NK-92 (cell line): Measurements from ENCODE around the gene CLSTN2.

Source experiments
- DNase-seq: peaks from one replicate; lab custom pipeline; 2025; ENCODE audit not compliant: unreplicated experiment; lab: John Stamatoyannopoulos, UW

Gene CLSTN2

DNA sequence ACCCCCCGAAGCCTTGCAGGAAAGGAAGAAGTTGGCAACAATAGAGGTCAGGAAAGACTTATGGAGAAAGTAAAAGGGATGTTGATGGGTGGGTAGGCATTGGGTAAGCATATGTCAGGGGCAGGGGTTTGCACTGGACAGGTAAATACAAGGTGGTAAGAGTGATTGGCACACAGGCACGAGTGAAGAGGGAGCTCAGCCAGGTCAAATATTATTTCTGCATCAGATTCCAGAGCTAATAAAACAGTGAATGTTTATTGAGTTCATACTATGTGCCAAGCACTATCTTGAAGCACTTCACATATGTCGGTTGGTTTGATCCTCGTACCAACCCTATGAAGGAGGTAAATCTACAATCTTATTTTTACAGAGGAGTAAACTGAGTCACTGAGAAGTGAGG, 6.6 kb downstream of the CLSTN2 start:
- no peak for DNase-seq

DNA sequence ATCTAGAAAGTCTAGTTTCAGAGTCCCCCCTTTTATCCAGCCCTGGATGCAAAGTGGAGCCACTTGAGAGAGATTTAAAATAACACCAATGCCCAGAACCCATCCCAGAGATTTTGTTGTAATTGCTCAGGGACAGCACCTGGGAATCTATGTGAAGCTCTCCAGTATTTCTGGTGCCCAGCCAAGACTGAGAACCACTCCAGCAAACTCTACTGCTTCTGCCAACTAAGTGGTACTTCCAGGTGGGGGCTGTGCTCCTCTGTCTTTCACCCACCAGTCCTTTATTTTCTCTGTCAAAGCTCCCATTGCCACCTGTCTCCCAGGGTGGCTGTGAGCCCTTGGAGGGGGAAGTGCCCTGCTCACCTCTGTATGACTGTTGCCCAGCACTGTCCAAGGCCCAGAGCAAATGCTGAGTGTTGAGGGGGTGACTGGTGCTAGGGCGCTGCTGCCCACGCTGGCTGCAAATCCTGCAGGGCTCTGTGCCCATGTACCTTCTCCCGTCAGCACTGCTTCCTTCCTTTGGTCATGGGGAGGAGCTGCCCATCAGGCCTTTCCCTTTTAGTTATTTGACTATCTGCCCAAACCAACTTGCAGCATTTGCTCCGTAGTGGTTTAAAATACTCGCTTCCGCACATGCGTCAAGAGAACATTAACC, 9.4 kb downstream of the CLSTN2 start:
- DNase-seq: no peak

DNA sequence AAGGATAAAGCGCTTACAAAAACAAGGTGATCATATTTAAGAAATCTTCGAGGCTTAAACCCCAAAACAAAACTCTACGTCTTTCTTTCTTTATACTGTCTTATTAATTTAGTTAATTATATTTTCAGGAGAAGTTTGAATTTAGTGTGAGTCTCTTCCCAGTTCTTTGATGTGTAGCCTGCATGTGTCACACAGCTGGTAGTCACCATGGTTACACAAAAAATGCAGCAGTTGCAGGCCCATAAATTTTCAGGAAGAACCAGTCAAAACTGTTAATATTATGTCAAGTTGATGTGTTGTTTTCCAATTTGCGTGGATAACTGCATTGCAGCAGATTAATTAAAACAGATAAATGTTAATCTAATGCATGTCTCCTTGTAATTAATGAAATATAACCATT, 10.4 kb downstream of the CLSTN2 start:
- no peak for DNase-seq

DNA sequence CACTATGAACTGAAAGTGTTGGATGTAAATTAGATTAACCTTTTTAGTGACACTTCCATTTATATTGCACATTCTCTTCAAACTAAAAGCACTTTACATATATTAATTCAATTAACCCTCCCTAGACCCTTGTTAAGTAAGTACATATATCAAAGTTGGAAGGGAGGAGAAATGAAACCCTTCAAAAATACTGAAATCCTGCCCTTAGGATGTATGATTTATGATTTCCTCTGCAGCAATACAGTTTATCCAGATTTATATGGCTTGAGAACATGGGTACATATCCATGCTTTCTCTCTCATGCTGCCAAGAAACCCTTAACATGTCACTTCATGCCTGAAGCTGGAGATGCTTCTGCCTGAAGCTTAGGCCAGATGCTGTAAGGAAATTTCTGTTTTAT, 11.0 kb downstream of the CLSTN2 start:
- DNase-seq: no peak

DNA sequence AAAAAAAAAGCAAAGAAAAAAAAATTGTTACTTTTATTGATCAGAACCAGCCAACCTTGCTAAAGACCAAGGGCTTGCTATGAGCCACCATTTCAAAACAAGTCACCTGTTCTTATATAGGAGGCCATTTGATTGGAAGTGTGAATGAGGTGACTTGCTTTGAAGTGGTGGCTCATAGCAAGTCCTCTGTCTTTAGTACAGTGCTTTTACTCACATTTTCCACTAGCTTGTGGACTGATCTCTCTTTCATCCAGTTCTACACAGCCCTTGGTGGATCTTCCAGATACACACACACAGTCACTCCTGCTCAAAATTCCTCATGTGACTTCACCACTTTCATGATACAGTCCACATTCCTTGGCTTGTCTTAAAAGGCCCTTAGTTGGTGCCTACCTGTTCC, 13.5 kb downstream of the CLSTN2 start:
- no peak for DNase-seq

DNA sequence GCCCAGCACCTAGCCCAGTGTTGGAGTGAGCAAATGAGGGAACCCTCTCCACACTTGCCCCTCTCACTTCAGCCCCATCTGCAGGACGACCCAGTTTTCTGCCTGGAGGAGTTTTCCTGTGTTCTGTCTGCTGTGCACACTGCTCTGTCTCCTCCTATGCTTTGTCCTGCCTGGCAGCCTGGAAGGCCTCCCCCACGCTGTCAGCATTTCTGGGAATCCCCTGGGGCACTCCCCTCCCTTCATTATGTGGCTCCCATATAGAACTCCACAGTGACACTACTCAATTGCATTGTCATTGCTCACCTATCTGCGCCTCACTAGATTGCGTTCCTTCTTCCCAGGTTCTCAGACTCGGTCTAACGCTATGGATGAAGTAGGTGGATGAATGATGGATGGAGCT, 13.9 kb downstream of the CLSTN2 start:
- DNase-seq: no peak

DNA sequence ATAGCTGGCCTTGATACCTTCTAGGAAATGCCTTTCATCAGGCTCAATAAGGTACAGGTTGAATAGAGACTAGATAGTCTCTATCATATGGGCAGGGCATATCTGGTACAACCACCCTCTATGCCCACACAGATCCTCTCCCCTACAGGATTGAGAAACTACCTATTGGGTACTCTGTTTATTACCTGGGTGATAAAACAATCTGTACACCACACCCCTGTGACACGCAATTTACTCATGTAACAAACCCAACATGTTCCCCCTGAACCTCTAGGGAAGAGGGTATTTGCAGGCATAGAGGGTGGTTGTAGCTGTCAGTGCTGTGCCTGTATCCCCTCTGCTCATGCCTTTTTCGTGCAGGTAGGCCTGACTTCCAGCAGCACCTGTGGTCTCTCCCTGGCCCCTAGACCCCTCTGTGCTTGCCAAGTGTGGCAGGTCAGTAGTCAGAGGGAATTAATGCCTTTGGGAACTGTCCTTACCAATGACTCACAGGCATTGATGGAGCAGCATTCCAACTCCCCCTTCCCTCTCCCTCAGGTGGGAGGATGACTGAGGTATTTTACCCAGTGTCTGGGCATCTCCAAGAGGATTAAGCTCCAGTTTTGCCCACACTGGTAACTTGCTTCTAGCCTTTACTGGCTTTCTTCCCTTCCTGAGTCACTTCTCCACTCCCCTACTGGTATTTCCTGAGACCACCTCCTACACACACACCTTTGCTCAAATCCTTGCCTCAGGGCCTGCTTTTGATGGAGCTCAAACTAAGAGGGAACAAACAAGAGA, 18.3 kb downstream of the CLSTN2 start:
- no peak for DNase-seq

DNA sequence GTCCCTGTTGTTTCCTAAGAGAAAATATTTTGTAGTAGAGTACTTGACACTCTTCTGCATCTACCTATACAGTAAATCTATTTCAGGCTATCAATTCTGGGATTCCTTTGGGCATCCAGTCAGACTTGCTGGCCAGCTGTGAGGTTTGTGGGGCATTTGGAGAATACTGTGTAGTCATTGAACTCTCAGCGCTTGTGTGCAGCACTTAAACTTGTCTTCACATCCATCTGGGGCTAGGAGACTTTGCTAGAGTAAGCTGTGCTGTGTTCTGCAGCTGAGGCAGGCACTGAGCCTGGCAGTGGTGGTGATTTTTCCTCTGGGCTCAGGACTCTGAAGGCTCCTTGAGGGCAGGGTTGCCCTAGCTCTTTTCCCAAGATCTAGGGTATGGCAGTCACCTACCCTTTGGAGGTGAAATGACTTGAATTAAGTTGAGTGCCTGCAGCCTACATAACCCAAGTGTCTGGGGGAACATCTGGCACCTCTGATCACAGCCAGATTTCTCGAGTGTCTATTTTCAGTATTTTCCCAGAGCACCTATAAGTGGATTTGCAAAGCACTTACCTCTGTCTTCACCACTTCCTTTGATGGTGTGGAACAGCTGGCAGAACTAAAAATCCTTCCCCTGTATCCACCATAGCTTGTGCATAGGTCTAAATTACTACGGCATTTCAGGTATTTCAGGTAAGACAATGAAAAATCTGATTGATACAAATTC, 19.3 kb downstream of the CLSTN2 start:
- no peak for DNase-seq

DNA sequence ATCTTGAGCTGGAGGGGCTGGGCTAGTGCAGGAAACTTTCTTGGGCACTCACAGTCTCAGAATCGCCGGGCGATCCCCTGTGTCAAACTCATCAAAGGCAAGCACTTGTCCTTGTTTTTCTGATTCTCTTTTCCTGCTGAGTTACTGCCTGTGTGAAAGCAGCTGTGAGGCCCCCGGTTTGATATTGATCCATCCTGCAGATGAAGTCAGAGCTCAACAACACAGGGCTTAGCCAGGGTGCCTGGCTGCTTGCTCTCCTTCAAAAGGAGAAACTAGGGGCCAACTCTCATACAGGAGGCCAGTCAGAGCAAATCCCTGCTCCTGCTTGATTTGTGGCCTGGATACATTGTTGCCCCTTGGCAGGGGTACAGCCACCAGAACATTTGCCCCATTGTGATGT, 22.9 kb downstream of the CLSTN2 start:
- no peak for DNase-seq

DNA sequence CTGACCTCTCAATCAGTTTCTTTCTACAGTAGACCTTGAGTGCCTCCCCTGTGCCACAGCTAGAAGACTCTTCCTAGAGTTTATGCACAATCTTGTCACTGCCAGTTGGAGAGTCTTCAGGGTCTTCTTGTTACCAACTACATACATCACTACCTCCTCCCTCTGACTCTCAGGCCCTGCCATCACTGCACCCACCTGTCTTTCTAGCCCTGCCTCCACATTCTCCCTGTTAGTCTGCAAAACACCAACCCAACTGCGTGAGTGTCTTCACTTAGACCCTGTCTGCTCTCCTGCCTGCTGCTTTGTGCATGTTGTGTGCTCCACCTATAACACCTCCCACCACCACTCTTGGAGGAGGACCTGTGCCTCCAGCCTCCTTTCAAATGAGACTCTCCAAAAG, 34.4 kb downstream of the CLSTN2 start:
- DNase-seq: no peak

DNA sequence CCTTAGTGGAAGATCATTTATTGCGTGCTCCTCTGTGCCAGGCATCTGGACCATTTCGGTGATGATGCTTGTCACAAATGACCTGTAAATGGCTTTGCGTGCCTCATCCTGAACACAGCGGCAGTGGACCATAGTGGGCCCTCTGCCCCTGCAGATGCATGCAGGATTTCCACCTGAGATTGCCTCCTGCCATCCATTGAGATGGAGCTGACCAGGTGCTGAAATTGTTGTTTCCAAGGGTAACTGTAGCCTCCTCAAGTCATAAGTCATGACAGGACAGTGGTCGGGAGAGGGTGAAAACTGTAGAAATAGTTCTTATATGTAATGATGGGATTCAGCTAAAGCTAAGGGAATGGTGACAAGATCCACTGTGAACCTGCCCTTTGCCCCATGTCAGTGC, 35.5 kb downstream of the CLSTN2 start:
- no peak for DNase-seq

DNA sequence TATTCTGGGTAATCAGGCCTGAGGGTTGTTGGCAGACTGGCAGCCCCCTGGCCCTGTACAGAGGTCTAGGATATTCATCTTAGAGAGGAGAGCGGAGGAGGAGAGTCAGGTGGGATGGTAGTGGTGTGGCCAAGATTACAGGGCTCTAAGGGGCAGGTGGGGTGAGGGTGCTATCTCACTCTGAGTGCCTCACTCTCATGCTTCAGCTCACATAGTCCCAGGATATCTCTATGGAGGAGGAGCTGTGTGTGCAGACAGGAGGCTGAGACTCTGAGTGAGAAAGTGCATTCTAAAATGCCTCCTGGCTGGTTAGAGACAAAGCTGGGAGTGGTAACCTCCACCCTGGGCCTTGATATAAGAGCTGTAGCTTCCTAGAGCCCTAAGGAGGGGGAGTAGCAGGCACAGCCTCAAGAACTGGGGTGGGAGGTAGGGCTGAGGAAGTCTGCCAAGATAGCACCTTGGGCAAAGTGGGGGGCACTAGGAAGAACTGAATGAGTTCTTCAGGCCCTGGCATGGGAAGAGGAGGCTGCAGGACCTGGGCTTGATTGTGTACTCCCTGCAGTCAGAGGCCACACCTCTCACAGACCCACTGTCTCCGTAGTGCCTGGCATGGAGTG, 39.9 kb downstream of the CLSTN2 start:
- no peak for DNase-seq

DNA sequence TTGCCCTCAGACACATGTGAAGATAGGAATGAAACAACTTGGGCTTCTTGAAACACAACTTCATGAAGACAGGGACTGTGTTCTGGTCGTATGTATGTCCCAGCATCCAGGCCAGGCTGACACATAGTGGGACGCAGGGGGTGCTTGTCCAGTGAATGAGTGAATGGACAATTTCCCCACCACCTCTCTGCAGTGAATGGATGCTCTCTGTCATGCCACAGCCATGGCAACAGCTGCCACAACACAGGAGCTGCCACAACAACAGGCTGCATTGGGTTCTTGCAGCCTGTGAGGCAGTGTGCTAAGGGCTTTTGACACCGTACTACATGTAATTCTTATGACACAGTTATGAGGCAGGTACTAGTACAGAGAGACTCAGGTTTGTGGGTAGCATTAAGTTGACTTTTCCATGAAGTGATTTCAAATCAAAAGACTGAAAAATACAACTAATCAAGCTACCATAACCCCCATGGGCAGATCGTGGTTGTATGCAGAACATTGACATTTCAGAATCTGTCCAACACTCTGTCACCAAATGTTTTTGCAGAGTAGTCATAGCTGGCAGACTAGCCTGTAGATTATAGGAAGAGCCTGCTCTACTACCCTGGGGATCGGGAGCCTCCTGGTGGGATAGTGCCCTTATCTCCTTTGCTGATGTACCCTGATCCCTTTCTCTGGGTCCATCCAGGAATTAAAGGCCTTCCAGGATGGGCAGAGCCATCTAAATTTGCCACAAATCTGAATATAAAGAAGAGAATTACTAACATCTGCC, 40.8 kb downstream of the CLSTN2 start:
- DNase-seq: no peak

DNA sequence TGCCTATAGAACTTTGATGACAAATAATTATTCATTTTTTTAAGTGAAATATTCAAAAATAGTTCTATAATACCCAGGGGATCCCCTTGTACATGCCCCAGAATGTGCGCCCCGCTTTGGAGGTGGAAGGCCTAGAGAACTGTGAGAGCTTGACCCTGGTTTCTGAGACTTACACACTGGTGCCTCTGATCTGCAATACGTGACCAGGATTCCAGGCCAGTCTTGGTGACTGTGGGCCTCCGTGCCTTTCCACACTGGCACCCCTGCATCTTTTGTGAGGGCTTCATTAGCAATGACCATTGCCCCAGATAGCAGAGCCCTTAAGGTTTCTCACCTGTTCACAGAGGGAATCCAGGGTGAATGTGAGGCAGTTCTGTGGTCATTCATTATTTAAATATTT, 44.0 kb downstream of the CLSTN2 start:
- no peak for DNase-seq

DNA sequence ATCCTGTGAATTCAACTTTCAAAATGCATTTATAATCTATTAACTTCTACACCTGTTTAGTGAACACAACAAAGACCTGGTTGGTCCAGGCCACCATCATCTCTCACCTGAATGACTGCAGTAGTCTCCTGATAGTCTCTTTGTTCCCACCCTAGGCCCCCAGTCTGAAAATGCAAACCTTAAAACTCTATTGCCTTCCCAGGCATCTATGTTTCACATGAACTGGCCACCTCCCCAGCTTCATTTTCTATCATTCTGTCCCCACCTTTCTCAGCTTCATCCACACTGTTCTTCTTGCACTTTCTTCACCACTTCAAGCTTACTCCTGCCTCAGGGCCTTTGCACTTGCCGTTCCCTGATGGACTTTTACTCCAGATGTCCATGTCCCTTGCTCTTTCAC, 45.0 kb downstream of the CLSTN2 start:
- DNase-seq: no peak

DNA sequence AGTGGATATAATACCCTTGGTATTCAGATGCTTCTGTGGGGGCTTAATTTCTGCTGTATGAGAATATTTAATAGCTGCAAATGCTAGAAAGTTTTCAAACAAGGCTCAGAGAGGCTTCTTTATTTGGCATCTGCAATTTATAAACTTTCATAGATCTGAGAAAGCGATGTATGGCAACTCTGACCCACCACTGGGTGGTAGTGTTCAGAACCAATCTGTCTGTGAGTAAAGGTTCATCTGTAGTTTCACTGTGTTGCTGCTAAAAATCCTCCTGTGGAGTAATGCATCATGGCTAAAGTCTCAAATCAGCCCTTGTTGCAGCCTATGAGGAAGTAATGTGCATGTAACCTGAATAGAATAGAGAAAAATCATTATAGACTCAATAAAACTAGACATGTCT, 47.4 kb downstream of the CLSTN2 start:
- DNase-seq: no peak

DNA sequence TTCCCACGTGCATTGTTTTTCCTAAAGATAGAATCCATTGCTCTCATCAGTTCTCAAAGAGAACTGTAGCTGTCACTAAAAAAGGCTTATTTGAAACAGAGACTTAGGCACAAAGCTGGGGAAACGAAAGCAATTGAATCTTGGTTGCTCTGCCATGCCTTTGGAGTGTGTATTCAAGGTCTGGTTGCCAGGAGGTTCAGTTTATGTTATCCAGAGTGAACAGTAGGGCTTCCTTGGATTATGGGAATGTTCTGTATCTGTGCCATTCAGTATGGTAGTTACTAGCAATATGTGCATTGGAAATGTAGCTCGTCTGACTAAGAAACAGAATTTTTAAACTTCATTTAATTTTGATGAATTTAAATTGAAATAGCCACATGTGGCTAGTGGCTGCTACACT, 50.6 kb downstream of the CLSTN2 start:
- no peak for DNase-seq

DNA sequence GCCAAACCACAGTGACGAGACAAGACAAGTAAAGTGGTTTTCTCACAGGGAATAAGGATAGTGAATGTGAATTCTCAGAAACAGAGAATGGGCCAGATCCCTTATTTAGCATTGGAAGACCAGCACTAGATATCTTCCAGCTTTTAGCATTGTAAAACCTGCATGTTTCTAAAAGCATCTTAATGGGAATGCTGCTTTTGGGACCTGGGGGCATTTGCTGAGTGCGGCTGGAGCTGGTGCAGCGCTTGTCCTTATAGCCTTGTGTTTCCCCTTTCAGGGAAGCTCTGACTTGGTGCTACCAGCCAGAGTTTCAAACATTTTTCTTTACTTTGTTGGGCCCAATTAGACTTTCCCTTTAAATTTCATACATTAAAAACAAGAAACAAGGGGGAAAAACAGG, 52.9 kb downstream of the CLSTN2 start:
- DNase-seq: no peak

DNA sequence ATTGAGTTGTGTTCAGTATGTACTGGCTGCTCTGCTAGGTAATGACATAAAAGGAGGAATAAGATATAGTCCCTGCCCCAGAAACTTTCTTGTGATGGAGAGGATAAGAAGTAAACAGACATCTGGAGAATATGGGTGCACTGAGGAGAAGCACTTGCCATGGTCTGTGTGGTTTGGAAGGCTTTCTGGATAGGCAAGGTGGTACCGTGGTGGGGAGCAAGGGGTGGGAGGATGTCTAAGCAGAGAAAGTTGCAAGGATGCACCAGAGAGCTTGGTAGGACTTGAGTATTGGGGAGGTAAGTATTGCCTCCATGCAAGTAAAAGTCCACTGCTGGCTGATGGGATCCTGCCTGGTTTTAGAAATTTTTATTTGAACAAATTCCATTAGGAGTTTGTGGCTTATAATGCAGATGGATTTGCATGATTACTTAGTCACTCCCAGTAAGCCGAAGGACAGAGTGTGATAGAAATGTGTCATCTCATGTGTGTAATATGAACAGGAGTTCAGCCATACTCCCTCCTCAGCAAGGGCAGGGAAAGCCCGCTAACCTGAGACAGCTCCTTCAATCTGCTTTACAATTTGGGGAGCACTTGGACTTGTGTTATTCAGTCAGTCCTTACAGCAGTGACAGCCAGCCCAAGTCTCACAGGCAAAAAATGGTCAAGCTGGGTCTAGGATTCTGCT, 53.6 kb downstream of the CLSTN2 start:
- DNase-seq: no peak

DNA sequence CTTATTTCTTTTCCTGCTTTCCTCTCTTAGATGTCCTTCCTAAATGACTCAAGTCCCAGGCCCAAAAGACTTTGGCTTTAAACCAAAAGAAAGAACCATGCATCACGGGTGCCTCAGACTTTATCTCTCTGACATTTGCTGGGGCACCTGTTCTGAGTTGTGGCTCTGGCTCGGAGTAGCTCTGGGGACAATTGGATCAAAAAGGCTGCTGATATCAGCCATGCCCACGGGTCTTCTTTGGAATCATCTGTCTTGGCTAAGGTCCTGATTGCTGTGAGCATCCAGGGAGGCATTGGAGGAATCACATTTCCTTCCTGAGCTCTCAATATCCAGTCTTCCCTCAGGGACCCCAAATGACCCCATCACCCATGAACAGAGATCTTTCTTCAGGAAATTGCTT, 59.9 kb downstream of the CLSTN2 start:
- no peak for DNase-seq

DNA sequence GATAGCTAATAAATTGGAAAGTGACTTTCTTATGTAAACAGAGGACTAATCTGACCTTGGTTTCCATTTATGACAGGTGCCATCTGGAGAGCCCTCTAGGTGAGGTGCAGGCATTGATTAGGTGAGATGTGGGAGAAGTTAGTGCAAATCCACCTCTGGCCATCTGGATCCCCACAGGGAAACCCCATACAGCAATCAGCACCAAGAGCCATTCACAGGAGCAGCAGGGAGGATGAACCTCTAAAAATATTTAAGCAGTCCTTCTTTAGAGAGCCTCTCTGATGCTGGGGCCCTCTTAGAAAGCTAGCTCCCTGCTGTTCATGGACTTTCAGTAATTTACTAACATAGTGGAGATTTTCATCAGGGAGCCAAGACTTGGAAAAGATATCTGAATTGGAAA, 69.3 kb downstream of the CLSTN2 start:
- no peak for DNase-seq
